Measurements from ENCODE around the gene TP53BP2.

- TF ChIP-seq CTCF (conservative IDR thresholded peaks at IDR 0.05) (no peak), ZFX (IDR thresholded peaks at IDR 0.05) (no peak)
Observed at GRCh38 chr1:223776075-223776814, 69.5 kb downstream of the TP53BP2 start.

Measured in C4-2B (cell line).